GM21528 (cell line): ENCODE data around the gene DEPP1.

Experiments
- ATAC-seq: cut with Tn5 transposase; IDR thresholded peaks from one replicate; pipeline ENCODE4 v1.9.1; 2021; ENCODE audit warnings: mild to moderate bottlenecking, moderate library complexity; ENCODE audit not compliant: unreplicated experiment, low FRiP score

Gene DEPP1

DNA sequence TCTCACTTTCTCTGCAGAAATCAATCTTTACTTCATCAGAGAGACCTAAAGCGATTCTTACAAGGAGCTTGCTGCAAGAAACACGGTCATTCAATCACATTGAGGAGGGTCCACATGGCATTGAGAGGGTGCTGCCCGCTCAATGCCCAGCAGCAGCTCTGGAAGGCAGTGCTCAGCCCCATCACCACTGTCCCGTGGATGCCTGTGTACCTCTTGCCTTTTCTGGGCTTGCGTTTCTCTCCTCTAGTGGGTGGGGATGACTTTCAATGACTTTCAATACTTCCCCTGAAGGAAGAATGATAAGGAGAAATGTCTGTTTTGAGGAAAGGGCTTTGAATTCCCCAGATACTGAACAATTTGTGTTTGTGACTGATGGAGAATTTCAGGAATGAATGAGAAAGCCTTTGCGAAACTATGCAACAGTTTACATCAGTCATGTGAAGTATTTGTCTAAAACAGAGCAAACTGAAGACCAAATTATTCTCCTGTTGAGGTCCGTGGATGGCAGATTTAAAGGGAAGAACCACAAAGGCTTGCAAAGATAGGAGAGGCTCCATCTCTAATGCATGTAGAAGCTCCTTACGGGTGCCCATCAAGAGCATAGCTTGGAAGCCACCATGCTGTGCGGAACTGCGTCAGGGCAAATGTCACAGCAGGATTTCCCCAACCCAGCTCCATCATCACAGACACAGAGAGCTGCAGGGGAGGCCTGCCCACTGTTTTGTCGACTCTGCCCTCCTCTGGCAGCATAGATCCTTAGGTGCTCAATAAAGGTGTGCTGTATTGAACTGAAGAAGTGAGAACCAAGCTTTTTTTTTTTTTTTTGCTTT, 15.5 kb upstream of the DEPP1 start:
- ATAC-seq, result no peak

DNA sequence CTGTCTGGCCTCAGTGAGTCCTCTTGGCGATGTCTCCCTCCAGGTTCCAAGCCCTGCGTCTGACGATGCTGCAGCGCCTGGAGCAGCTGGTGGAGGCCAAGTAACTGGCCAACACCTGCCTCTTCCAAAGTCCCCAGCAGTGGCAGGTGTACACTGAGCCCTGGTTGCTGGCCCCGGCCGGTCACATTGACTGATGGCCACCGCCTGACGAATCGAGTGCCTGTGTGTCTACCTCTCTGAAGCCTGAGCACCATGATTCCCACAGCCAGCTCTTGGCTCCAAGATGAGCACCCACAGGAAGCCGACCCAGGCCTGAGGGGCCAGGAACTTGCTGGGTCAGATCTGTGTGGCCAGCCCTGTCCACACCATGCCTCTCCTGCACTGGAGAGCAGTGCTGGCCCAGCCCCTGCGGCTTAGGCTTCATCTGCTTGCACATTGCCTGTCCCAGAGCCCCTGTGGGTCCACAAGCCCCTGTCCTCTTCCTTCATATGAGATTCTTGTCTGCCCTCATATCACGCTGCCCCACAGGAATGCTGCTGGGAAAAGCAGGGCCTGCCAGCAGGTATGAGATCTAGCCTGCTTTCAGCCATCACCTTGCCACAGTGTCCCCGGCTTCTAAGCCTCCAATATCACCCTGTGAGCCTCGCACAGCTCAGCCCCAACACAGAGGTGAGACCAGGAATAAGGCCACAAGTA, 14.8 kb upstream of the DEPP1 start:
- ATAC-seq, result no peak

DNA sequence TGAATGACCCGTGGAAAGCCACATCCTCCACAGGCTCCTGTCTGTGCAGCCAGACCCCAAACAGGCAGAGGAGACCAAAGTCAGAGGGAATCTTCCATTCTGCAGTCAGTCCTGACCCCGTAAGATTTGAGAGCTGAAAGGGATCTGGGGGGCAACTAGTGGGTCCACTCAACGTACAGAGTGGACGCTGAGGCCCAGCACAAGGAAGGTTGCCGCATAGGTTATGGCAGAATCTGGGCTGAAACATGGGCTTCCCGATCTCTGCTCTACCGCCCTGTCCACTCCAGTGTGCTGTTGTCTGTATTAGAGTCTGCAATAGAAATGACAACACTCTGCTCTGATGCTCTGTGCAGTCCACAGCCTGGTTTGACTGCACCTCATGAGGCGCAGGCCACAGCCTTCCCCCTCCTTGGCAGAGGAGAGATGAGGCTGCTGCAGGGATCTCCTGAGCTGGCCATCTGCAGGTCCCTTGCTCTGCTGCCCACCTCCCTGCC, 14.2 kb upstream of the DEPP1 start:
- ATAC-seq, result no peak

DNA sequence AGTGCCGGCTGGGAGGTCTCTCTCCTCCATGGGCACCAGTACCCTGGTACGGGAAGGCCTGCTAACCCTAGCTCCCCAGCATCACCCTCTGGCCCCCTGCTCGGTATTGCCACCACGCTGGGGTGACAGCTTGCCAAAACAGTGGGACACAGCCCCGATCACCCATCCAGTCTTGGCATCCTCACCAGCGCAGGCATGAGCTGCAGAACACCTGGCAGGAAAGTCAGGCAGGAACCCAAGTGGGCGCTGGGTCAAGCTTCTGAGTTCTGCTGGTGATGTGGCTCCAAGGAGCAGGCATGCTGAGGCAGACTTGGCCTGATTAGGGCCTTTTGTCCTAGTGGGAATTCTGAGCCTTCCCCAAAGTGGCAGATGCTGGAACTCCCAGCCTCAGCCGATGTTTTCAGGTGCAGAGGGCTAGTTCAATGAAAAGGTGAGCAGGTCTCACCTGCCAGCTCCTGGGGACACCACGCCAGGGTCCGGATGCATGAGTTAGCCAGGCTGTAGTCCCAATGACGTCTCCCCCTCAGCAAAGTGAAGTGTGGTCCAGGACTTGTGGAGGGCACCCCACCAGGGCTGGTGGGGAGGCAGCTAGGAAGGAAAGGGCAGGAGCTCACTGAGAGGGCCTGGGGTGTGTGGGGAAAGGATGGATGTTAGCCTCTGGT, 13.6 kb upstream of the DEPP1 start:
- no peak for ATAC-seq

DNA sequence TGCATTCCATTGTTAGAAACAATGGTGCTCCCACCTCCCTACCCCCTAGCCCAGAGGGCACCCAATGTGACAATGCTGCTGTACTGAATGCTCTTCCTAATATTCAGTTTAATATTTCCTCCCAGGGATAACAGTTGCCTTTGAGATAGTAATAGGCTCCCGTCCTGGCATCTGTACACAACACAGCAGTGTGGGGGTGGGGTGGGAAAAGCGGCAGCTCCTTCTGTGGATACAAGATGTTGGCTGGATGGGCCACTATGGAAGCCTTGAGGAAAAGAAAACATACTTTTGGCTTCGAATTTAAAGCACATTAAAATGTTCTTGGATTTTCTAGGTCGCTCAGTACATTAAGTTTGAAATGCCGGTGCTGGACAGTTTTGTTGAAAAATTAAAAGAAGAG, 13.0 kb upstream of the DEPP1 start:
- ATAC-seq, result no peak

DNA sequence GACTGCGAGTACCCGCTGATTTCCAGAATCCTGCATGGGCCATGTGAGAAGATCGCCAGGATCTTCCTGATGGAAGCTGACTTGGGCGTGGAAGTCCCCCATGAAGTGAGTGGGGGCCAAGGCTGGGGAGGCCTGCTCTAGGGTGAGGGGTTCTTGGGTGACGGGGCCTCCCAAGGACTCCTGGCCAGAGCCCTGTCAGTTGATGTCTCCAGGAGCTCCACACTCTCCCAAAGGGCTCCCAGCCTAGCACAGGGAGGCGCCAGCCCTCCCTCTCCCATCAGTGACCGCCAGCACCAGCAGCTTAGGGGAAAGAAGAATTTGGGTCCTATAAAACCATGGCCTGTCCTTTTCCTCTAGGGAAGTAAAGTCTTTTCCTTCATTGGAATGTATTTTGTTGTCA, 12.4 kb upstream of the DEPP1 start:
- no peak for ATAC-seq

DNA sequence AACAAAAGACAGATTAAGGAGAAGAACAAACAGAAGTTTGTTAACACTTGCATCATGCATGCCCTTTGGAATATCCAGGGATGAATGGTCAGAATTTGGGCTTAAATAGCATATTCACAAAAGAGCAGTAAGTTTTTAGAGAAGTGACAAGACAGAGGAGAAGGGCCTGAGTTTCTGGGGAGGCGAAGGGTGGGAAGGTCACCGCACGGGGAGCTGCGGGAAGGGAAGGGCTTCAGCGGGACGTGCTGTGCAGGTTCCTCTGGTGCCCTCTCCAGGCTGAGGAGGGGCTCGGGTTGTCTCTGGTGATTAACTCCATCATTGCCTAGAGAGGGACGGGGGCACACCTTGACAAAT, 11.7 kb upstream of the DEPP1 start:
- ATAC-seq, result no peak

DNA sequence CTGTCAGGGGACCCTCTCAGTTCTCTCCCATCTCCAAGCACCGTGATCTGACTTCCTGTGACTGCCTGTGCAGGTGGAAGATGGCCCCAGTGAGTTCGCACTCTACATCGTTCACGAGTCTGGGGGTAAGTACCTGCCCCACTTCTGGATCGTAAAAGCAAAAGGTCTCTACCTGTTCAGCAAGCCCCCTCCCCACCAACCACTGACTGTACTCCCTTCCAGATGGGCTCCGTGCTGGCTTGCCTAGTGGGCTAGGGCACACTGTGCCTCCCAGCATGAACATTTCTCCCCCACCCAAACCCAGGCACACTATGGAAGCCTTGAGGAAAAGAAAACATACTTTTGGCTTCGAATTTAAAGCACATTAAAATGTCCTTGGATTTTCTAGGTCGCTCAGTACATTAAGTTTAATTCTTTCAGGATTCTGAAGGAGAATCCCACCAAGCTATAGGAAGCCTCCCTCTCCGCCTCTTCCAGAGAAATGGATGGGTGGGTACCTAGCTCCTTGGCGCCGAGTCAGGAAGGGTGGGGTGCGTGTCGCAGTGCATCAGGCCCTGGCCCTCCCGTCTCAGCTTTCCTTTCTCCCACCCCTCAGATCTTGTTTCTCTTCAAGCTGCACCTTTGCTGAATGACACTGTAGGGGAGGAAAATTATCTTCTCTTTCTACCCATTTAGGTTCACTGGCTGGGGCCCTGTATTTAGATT, 11.1 kb upstream of the DEPP1 start:
- no peak for ATAC-seq

DNA sequence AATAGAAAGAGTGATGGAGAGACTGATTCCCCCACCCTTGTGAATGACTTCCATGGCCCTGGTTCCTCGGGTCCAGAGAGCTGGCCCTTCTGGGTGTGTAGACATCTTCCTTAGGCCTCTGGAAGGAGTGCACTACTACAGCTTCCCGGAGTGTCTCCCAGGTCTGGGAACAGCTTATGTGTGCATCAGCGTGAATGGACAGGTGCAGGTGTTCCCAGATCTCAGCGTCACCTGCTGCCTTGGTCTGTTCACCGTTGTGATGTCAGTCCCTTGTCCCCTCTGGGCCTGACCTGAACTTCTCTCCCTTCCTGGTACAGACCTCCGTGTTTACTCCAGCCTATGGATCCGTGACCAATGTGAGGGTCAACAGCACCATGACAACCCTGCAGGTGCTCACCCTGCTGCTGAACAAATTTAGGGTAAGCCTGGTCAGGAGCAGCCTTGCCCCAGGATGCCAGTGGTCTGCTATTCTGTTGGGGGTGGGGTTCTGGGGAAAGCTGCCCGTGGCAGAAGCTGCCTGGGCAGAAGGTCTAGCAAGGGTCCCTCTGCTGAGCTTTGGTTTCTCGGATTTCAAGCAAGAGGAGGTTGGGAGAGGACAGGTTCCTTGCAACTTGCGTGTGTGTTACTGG, 10.5 kb upstream of the DEPP1 start:
- ATAC-seq, result no peak

DNA sequence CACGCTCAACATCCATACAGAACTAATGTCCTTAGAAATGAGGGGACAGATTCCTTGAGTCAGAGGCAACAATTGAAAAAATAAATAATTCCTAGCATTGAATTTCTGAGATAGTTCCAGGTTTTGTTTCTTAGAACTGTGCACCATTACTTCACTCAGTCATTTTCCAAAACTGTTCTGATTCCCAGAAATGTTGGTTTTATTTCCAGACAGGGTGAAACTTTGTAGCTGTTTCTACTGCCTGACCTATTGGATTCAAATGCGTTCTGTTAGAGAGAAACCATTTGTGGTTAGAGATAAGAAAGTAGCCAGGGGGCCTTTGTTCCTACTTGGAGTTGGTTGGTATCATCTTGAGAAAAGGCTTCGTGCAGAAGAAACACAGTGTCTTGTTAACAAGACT, 8.1 kb upstream of the DEPP1 start:
- ATAC-seq, result no peak

DNA sequence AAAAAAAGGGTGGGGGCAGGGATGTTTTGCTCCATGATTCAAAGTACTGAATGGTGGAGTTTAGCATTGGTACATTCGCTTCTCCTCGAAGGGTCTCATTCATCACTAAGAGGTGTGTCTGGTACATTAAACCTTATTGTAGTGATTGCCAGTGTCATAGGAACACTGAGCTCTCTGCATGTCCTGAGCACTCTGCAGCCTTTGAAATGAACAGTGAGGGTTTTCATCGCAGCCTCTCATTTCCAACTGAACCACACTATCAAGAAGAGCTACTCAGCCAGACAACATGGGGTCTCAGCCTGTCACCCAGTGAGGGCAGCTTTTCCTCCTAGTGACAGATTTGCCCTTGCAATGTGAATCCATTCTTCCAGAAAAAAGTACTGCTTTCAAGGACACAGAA, 7.6 kb upstream of the DEPP1 start:
- no peak for ATAC-seq

DNA sequence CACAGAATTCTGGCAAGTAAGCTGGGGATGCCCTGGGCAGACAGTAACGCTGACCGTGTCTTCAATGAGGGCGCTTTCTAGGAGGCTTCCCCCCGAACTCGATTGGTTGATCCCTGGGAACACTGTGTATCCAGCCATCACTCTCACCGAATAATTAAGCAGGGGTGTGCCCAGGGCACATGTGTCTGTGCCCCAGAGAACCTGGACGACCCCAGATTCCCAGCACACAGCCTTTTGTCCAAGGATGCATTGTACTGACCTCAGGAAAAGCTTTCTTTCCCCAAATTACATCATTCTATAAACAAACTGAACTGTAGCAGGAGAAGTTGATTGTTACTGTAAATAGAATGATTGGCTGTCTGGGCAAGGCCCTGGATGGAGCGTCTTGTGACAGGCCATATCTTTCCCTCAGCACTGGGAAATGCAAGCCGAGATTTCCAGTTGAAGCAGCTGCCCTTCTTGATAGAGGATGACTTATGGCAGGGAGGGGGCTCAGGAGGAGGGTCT, 6.6 kb upstream of the DEPP1 start:
- ATAC-seq, result no peak

DNA sequence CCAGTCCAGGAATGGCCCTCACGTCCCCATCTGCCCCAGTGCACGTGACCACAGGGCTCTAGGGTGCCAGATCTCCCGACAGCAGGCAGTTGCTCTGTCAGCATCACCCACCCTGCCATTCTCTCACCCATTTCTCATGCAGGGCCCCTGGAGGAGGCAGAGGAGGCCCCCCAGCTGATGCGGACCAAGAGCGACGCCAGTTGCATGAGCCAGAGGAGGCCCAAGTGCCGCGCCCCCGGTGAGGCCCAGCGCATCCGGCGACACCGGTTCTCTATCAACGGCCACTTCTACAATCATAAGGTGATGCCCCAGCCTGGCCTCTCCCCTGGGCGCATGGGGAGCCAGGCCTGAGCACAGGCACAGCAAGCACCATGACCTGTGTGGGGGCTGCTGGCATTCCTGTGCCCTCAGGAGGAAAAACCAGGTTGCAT, 6.1 kb upstream of the DEPP1 start:
- no peak for ATAC-seq

DNA sequence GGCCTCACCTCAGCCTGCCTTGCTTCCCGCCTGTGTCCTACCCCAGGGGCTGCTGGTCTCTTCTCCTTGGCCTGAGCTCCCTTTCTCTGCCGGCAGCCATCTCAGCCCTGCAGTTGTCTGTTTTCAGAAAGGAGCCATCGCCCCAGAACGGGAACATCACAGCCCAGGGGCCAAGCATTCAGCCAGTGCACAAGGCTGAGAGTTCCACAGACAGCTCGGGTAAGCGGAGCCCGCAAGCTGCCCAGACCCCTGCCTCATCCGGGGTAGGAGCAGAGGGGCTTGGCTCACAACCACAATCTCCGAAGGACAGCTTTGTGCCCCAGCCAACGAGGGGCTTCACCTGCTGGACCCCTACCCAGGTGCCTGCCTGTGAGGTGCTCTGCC, 5.3 kb upstream of the DEPP1 start:
- ATAC-seq, result no peak

DNA sequence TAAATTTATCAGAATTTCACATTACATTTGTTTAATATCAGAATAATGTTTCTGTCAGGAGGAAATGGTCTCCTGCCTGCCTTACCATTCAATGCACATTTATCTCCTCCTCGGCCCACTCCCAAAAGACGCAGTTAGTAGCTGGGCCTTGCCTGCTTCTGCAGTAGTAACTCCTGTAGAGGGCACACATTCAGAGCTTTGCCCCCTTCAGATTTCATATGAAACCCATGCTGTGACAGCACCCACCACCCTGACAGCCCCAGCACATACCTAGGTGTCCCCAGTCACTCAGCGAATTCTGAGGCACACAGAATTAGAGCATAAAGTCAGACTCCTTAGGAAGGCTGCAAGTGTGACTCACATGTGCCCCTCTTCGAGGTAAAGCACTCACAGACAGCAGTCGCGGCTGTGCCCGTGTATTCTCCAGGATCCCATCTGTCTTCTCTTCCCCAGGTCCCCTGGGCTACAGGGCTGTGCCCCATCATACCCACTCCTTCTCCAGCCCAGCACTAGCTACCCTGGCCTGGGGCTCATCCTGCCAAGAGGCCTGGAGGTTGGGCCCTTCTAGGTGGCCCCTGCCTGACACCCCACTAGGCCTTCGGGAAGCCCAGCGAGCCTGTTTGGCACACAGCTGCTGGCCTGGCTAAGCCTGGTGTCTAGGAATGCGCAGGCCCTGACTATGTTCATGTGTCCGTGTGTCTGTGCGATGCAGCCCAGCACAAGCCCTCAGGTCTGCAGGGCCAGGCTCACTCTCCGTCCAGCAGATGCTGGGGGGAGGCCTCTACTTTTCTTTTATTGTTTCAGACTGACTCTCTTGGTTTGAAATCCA, 4.7 kb upstream of the DEPP1 start:
- ATAC-seq, result no peak

DNA sequence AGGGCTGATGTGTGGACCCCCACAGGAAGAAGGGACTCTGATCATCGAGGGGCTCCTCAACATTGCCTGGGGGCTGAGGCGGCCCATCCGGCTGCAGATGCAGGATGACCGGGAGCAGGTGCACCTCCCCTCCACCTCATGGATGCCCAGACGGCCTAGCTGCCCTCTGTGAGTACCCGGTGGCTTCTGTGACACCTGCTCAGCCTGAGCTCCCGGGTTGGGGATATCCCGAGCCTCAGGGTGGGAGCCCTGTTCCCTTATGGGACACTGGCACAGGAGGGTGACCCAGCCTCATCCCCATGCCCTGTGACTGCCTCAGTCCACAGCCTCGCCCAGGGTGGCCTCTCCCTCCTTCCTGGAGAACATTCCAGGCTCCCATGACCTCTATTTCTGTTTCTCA, 3.9 kb upstream of the DEPP1 start:
- no peak for ATAC-seq

DNA sequence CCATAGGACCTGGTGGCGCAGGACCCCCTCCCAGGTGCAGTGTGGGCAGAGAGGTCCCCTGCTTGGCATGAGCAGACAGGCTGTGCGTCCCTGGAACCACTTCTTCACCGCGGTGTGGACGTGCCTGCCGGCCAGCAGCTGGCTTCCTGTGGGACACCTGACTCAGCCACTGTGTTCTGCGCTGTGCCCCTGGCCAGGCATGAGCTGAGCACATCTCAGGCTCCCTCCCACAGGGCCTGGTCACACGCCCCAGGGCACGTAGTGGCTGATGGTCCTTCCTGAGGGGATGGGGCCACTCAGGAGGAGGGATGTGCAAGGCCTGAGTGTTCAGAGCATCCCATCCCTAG, 3.5 kb upstream of the DEPP1 start:
- ATAC-seq, result no peak

DNA sequence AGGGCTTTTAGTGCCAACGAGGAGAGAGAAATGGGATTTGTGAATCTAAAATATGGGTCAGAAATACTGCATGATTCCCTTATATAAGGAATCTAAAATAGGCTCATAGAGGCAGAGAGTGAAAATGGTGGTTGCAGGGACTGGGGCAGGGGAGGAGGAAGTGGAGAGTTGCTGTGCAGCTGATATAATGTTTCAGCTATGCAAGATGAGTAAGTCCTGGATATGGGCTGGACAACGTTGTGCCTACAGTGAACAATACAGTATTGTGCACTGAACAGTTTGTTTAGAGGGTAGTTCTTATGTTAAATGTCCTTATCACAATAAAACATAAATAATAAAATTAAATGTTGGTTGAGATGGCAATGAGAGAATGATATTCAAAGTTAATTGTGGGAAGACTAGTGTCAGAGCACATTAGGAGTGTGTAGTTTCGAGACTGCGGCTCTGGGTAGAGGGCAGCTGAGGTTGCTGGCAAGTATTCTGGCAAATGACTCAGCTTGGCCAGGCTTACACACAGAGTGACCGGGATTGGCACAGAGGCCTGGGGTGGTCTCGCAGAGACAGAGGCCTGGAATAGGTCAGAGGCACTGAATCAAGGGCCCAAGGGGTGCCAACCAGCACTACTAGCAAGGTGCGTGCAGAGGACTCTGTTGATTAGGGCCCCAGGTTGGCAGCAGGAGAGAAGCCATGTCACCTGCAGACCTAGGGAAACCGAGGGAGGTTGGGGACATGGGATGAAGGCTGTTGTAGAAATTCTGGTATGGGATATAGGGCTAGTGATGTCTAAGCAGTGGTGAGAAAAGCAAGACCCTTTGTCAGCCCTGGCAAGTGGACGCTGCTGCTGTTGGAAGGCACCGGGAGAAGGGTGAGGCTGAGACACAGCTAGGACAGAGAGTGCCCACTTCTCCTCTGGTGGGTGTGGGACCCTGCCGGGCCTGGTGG, 2.8 kb upstream of the DEPP1 start:
- ATAC-seq, result peak; percentile 58
